PC-9 (cell line): ENCODE data around the gene ADAMTS13. TPM values are rescaled to one million over a fixed set of nuclear protein-coding genes. Genes with fewer than 3 reads are reported as not detected.

Experiments
- BruUV-seq: library from RNA; stranded (reverse); fragments of 400-500 nt; replicated peaks from 2 replicates; lab custom pipeline; 2021; lab: Mats Ljungman, UMichigan
- CTCF ChIA-PET: fragments of 300-600 bp; sonication (Branson Sonifier 250); formaldehyde crosslinking; loops from one replicate; lab custom pipeline; 2022; ENCODE audit warnings: antibody characterized with exemption; lab: Charles Lee
- POLR2A ChIA-PET: fragments of 300-600 bp; sonication (Branson Sonifier 250); formaldehyde crosslinking; loops from one replicate; lab custom pipeline; 2022; ENCODE audit warnings: antibody characterized with exemption; ENCODE audit not compliant: unreplicated experiment; lab: Charles Lee
- DNase-seq, 2 experiments: peaks; one replicate each; pipeline versions ENCODE4 v3.0.0 to v3.0.0-alpha.2; 2015 to 2022; ENCODE audit warnings: mixed read lengths in 1 of 2
- H2AFZ ChIP-seq: fragments of 200-600 bp; sonication (generic); 2 replicates; pipeline ENCODE4 v1.8.1; 2017; ENCODE audit warnings: antibody characterized with exemption
- H3F3A ChIP-seq: fragments of 200-600 bp; sonication (generic); 2 replicates; pipeline ENCODE4 v1.8.1; 2017; ENCODE audit warnings: antibody characterized with exemption, mild to moderate bottlenecking, low read depth; ENCODE audit not compliant: insufficient read depth
- H3K27ac ChIP-seq: fragments of 200-600 bp; sonication (generic); 2 replicates; pipeline ENCODE4 v1.6.1; 2016; ENCODE audit warnings: mixed run types
- H3K27me3 ChIP-seq: fragments of 200-600 bp; sonication (generic); 2 replicates; pipeline ENCODE4 v1.6.1; 2016; ENCODE audit warnings: low read depth, mixed run types; ENCODE audit not compliant: insufficient read depth
- H3K36me3 ChIP-seq: fragments of 200-600 bp; sonication (generic); 2 replicates; pipeline ENCODE4 v1.6.1; 2016; ENCODE audit warnings: low read depth, mixed run types
- H3K4me1 ChIP-seq: fragments of 200-600 bp; sonication (generic); replicated peaks from 2 replicates; pipeline ENCODE4 v1.6.1; 2016; ENCODE audit warnings: mixed run types; ENCODE audit not compliant: insufficient read depth
- H3K4me2 ChIP-seq: fragments of 200-600 bp; sonication (generic); 2 replicates; pipeline ENCODE4 v1.6.1; 2017; ENCODE audit warnings: mixed run types
- H3K4me3 ChIP-seq: fragments of 200-600 bp; sonication (generic); 2 replicates; pipeline ENCODE4 v1.6.1; 2016; ENCODE audit warnings: mixed run types
- H3K79me2 ChIP-seq: fragments of 200-600 bp; sonication (generic); 2 replicates; pipeline ENCODE4 v1.6.1; 2017; ENCODE audit warnings: low read depth, mixed run types
- H3K9me2 ChIP-seq: fragments of 200-600 bp; sonication (generic); 2 replicates; pipeline ENCODE4 v1.8.1; 2017; ENCODE audit warnings: mild to moderate bottlenecking; ENCODE audit not compliant: insufficient read depth
- H3K9me3 ChIP-seq: fragments of 200-600 bp; sonication (generic); 2 replicates; pipeline ENCODE4 v1.8.1; 2016; ENCODE audit warnings: low read depth; ENCODE audit not compliant: insufficient read depth
- H4K20me1 ChIP-seq: fragments of 200-600 bp; sonication (generic); 2 replicates; pipeline ENCODE4 v1.8.1; 2017; ENCODE audit not compliant: insufficient read depth
- EZH2 ChIP-seq: fragments of 200-600 bp; sonication (generic); IDR thresholded peaks from 2 replicates; pipeline ENCODE4 v1.8.0; 2017; ENCODE audit warnings: antibody characterized with exemption, low read depth
- intact Hi-C: fragments of 100-400 bp; cut with micrococcal nuclease; formaldehyde crosslinking; loops from one replicate; pipeline ENCODE4 v1.10.0; 2022; ENCODE audit not compliant: unreplicated experiment
- total RNA-seq: library from RNA; stranded (reverse); gene quantifications from 2 replicates; pipeline ENCODE4 v1.2.3, GENCODE V29; 2021
- TF ChIP-seq, protein P1 (sequence below): fragments of 200-600 bp; sonication (generic); conservative IDR thresholded peaks from 2 replicates; pipeline ENCODE4 v1.6.1; 2017; ENCODE audit warnings: mixed run types, antibody characterized with exemption, mild to moderate bottlenecking, moderate library complexity

The ADAMTS13 gene
- total RNA-seq, 1 experiment from 2014 or later = 7.1 TPM

DNA sequence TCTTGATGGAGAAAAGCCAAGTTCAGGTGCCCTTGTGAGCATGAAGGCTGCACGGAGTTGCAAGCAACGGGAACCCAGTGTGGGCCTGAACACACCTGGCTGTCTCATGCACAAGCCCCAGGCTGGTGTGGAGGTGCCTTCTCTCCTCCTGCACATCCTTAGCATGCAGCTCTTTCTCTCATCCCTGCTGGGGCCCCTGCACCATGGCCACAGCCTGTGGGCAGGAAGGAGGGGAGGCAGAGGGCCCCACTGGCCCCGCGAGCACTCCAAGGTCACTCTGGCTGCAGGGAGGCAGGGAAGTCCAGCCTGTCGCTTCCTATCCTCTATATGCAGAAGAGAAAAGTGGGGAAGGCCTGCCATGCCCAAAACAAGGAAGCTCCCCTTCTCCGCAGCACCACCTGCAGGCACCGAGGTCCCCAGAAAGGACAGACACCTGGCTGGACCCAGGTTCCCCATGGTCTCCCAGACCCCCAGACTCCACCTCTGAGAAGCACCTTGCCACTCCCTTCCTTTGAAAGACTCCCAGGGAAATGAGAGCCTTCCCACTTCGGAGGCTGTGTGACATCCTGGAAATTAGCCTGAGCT is 27.4 kb upstream of the ADAMTS13 start:
- BruUV-seq = no TSS peak
- no peak overlapping the region for H2AFZ ChIP-seq
- H3K9me2 ChIP-seq = no peaks in the 10 kb centered on the region
- no peaks in the 10 kb centered on the region for H4K20me1 ChIP-seq
- H3K4me2 ChIP-seq = no peak overlapping the region
- CTCF ChIA-PET = no interaction called here
- POLR2A ChIA-PET = interaction anchor here (0.5 to 0.7 kb wide), 2 partner anchors 21 to 47 kb away, joined by 3 to 5 read pairs; no protein-coding TSS in a partner anchor
- H3K9me3 ChIP-seq = no peaks in the 10 kb centered on the region
- H3K36me3 ChIP-seq = no peaks in the 10 kb centered on the region
- intact Hi-C loops = no loop called here
- no peaks in the 10 kb centered on the region for H3F3A ChIP-seq
- no peak for DNase-seq
- no peak overlapping the region for H3K4me3 ChIP-seq
- H3K27ac ChIP-seq = no peak overlapping the region
- no peaks in the 10 kb centered on the region for H3K79me2 ChIP-seq
- no peaks in the 10 kb centered on the region for H3K4me1 ChIP-seq
- TF ChIP-seq EZH2 = no peak
- TF ChIP-seq, protein P1, sequence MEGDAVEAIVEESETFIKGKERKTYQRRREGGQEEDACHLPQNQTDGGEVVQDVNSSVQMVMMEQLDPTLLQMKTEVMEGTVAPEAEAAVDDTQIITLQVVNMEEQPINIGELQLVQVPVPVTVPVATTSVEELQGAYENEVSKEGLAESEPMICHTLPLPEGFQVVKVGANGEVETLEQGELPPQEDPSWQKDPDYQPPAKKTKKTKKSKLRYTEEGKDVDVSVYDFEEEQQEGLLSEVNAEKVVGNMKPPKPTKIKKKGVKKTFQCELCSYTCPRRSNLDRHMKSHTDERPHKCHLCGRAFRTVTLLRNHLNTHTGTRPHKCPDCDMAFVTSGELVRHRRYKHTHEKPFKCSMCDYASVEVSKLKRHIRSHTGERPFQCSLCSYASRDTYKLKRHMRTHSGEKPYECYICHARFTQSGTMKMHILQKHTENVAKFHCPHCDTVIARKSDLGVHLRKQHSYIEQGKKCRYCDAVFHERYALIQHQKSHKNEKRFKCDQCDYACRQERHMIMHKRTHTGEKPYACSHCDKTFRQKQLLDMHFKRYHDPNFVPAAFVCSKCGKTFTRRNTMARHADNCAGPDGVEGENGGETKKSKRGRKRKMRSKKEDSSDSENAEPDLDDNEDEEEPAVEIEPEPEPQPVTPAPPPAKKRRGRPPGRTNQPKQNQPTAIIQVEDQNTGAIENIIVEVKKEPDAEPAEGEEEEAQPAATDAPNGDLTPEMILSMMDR = no peak
- H3K27me3 ChIP-seq = peaks cover 48% of the 10 kb centered on the region

DNA sequence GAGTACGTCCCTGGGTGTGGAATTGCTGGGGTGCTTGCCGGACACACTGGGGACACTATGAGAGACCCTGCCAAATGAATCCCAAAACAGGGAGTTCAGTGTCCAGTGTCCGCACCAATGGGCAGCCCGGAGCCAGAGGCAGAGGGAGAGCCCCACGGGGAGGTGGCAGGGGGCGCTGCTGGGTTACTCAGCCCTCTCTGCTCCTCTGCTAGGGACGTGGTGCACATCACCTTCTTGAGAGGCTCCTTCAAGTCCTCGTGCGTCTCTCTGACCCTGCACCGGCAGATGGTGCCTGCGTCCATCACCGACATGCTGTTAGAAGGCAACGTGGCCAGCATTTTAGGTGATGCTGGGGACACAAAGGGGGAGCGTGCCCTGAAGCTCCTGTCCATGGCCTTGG is 25.2 kb upstream of the ADAMTS13 start:
- H3K27ac ChIP-seq = no peak overlapping the region
- H4K20me1 ChIP-seq = no peaks in the 10 kb centered on the region
- intact Hi-C loops = no loop called here
- H3K9me2 ChIP-seq = no peaks in the 10 kb centered on the region
- no peaks in the 10 kb centered on the region for H3K9me3 ChIP-seq
- TF ChIP-seq, protein P1 = peak; percentile 30; the same call in 1 of the 2 replicates
- TF ChIP-seq EZH2 = no peak
- H3K4me1 ChIP-seq = no peaks in the 10 kb centered on the region
- H3K36me3 ChIP-seq = no peaks in the 10 kb centered on the region
- no peak overlapping the region for H3K4me3 ChIP-seq
- H2AFZ ChIP-seq = no peak overlapping the region
- no peak for DNase-seq
- H3K4me2 ChIP-seq = no peak overlapping the region
- H3K79me2 ChIP-seq = no peaks in the 10 kb centered on the region
- peaks cover 41% of the 10 kb centered on the region for H3K27me3 ChIP-seq
- BruUV-seq = no TSS peak
- no peaks in the 10 kb centered on the region for H3F3A ChIP-seq
- ChIA-PET POLR2A (interaction anchor here (0.5 kb wide), 1 partner anchor 53 kb away, joined by 6 read pairs; no protein-coding TSS in a partner anchor), CTCF (no interaction called here)

DNA sequence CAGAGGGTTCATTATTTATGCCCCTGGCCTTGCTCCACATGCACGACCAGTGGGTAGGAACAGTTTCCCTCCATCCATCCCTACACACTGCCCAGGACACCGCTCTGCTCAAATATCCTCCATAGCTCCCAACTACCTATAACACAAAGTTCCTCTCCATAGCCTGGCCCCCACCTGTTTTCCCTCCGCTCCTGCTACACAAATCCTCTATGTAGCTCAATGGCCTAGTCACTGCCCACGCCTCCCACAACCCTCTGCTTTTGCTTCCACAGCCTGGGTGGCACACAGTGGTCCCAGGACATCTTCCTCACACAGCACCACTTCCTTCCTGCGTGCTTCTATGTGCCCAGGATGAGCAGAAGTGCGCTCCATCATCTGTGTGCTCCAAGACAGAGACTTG is 24.8 kb upstream of the ADAMTS13 start:
- Histone ChIP-seq H3K9me2 (no peaks in the 10 kb centered on the region), H3K4me1 (no peaks in the 10 kb centered on the region), H3K9me3 (no peaks in the 10 kb centered on the region), H2AFZ (no peak overlapping the region), H3K27me3 (peaks cover 41% of the 10 kb centered on the region), H3F3A (no peaks in the 10 kb centered on the region), H3K79me2 (no peaks in the 10 kb centered on the region), H3K4me2 (no peak overlapping the region), H3K36me3 (no peaks in the 10 kb centered on the region), H3K27ac (no peak overlapping the region), H3K4me3 (no peak overlapping the region), H4K20me1 (no peaks in the 10 kb centered on the region)
- intact Hi-C loops = no loop called here
- no TSS peak for BruUV-seq
- ChIA-PET CTCF (no interaction called here), POLR2A (interaction anchor here (0.5 kb wide), 1 partner anchor 52 kb away, joined by 6 read pairs; no protein-coding TSS in a partner anchor)
- no peak for TF ChIP-seq EZH2
- TF ChIP-seq, protein P1 = no peak
- no peak for DNase-seq
